CD4-positive, alpha-beta memory T cell (primary cell): ENCODE data around the gene GRIK4. TPM values are rescaled to one million over a fixed set of nuclear protein-coding genes. Genes with fewer than 3 reads are reported as not detected.
"Not testable (repeated sequence)": the region's sequence is repeated elsewhere in the genome, so short reads cannot be mapped to it uniquely, and the experiment has no call there.

Experiments
- CTCF ChIA-PET: fragments of 350-600 bp; sonication (Branson Sonifier 250); formaldehyde crosslinking; loops from one replicate; lab custom pipeline; 2021; ENCODE audit warnings: inconsistent platforms; ENCODE audit not compliant: partially characterized antibody; lab: Charles Lee
- POLR2A ChIA-PET: fragments of 350-600 bp; sonication (Branson Sonifier 250); formaldehyde crosslinking; loops from one replicate; lab custom pipeline; 2021; ENCODE audit not compliant: partially characterized antibody; lab: Charles Lee
- DNase-seq, 5 donors: peaks; one replicate each; pipeline versions ENCODE4 v3.0.0 to v3.0.0-alpha.2; 2020 to 2022; ENCODE audit warnings: mixed read lengths in 1 of 5
- H3K27ac ChIP-seq: one replicate; pipeline ENCODE4 v1.7.0; 2013; ENCODE audit warnings: low read depth, low read length
- H3K27me3 ChIP-seq: 2 replicates; pipeline ENCODE4 v1.7.0; 2013; ENCODE audit warnings: mild to moderate bottlenecking, low read length, moderate library complexity; ENCODE audit not compliant: insufficient read depth
- H3K36me3 ChIP-seq: 2 replicates; pipeline ENCODE4 v1.7.0; 2013; ENCODE audit warnings: mild to moderate bottlenecking, low read length, moderate library complexity; ENCODE audit not compliant: insufficient read depth
- H3K4me1 ChIP-seq: 2 replicates; pipeline ENCODE4 v1.7.0; 2013; ENCODE audit warnings: mild to moderate bottlenecking, low read length, moderate library complexity; ENCODE audit not compliant: insufficient read depth
- H3K4me3 ChIP-seq, 2 donors: one replicate each; pipeline ENCODE4 v1.7.0; 2013; ENCODE audit warnings: low read length in 2 of 2, mild to moderate bottlenecking in 1 of 2
- H3K9me3 ChIP-seq, 2 donors: one replicate each; pipeline ENCODE4 v1.7.0; 2013; ENCODE audit warnings: low read length in 2 of 2, control low read depth in 1 of 2; ENCODE audit not compliant: control insufficient read depth in 1 of 2
- H3K27ac Mint-ChIP-seq, 7 donors: one replicate each; pipeline ENCODE4 v1.8.0; 2020 to 2021; ENCODE audit warnings: mixed read lengths in 7 of 7, mild to moderate bottlenecking in 6 of 7, inconsistent platforms in 3 of 7, moderate library complexity in 3 of 7
- H3K27me3 Mint-ChIP-seq, 2 donors: one replicate each; pipeline ENCODE4 v1.8.0; 2020 to 2021; ENCODE audit warnings: mixed read lengths in 2 of 2
- H3K36me3 Mint-ChIP-seq, 2 donors: one replicate each; pipeline ENCODE4 v1.8.0; 2020 to 2021; ENCODE audit warnings: mixed read lengths in 2 of 2, inconsistent platforms in 1 of 2, mild to moderate bottlenecking in 1 of 2
- H3K4me1 Mint-ChIP-seq, 4 donors: one replicate each; pipeline ENCODE4 v1.8.0; 2020 to 2021; ENCODE audit warnings: mixed read lengths in 4 of 4, mild to moderate bottlenecking in 1 of 4
- H3K4me3 Mint-ChIP-seq, 8 donors: one replicate each; pipeline ENCODE4 v1.8.0; 2020 to 2021; ENCODE audit warnings: mixed read lengths in 8 of 8, mild to moderate bottlenecking in 7 of 8, moderate library complexity in 6 of 8, inconsistent platforms in 3 of 8
- H3K9me3 Mint-ChIP-seq, 8 donors: one replicate each; pipeline ENCODE4 v1.8.0; 2020 to 2021; ENCODE audit warnings: mixed read lengths in 8 of 8, mild to moderate bottlenecking in 5 of 8, inconsistent platforms in 3 of 8, moderate library complexity in 1 of 8
- intact Hi-C: fragments of 100-400 bp; cut with micrococcal nuclease; formaldehyde crosslinking; loops from one replicate; pipeline ENCODE4 v1.15.1; 2023
- polyA plus RNA-seq, 2 donors: library from polyadenylated mRNA; unstranded; fragments of 300-500 nt; fragmentation: Illumina TruSeq; gene quantifications; one replicate each; pipeline ENCODE4 v1.2.3, GENCODE V29; 2021
- total RNA-seq, 2 experiments: library from RNA; stranded (reverse); gene quantifications; one replicate each; pipeline ENCODE4 v1.2.3, GENCODE V29; 2021

GRIK4 gene
- total and polyA plus RNA-seq, 4 experiments from 2014 or later = 0.06 TPM; not detected in 3

GRCh38 chr11:120751550-120751949 is 240.0 kb downstream of the GRIK4 start:
- H3K27me3 Mint-ChIP-seq = peaks cover 2 to 6% of the 10 kb centered on the region in 2 donors
- POLR2A ChIA-PET = no interaction called here
- H3K27ac Mint-ChIP-seq = no peak overlapping the region

DNA sequence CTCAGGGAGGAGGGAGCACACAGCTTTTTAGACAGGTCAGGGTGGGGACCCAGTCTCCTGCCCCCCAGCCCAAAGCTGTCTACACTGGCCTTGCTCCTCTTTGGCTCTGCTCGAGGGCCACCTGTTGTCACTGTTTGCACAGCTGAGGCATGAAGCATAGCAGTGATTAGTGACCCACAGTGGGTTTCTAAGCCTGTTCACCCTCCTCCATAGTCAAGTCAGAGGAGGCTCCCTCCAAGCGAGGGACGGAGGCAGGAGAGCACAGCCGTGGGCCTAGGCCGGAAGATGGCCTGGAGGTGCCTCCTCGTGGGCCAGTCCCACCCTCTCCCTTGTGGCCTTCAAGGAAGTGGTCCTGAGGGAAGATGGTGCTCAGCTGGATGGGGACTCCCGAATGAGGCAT is 241.1 kb downstream of the GRIK4 start:
- Histone ChIP-seq H3K4me3 (no peak overlapping the region), H3K36me3 (no peaks in the 10 kb centered on the region), H3K4me1 (no peaks in the 10 kb centered on the region), H3K27me3 (no peaks in the 10 kb centered on the region), H3K9me3 (no peaks in the 10 kb centered on the region), H3K27ac (no peak overlapping the region)
- Mint-ChIP-seq H3K27me3 (peaks cover 2 to 6% of the 10 kb centered on the region in 2 donors), H3K36me3 (no peaks in the 10 kb centered on the region), H3K4me1 (no peaks in the 10 kb centered on the region), H3K4me3 (no peak overlapping the region), H3K9me3 (peaks cover 0 to 1% (median 0%) of the 10 kb centered on the region in 8 donors), H3K27ac (no peak overlapping the region)
- DNase-seq = no peak
- intact Hi-C loops = no loop called here
- ChIA-PET CTCF (no interaction called here), POLR2A (no interaction called here)

More at GRCh38 chr11:120751550-120751949, 240.0 kb downstream of the GRIK4 start:
- peaks cover 0 to 1% (median 0%) of the 10 kb centered on the region in 8 donors for H3K9me3 Mint-ChIP-seq
- H3K27ac ChIP-seq = no peak overlapping the region
- intact Hi-C loops = no loop called here
- DNase-seq = no peak
- H3K4me3 ChIP-seq = no peak overlapping the region
- no peaks in the 10 kb centered on the region for H3K27me3 ChIP-seq
- CTCF ChIA-PET = no interaction called here
- no peaks in the 10 kb centered on the region for H3K36me3 Mint-ChIP-seq
- no peak overlapping the region for H3K4me3 Mint-ChIP-seq
- H3K36me3 ChIP-seq = no peaks in the 10 kb centered on the region
- H3K4me1 Mint-ChIP-seq = no peaks in the 10 kb centered on the region
- no peaks in the 10 kb centered on the region for H3K4me1 ChIP-seq
- H3K9me3 ChIP-seq = no peaks in the 10 kb centered on the region

GRCh38 chr11:120756931-120757330 is 245.4 kb downstream of the GRIK4 start:
- H3K4me1 Mint-ChIP-seq = no peaks in the 10 kb centered on the region
- CTCF ChIA-PET = no interaction called here
- intact Hi-C loops = no loop called here
- H3K36me3 Mint-ChIP-seq = no peaks in the 10 kb centered on the region
- peaks cover 0 to 1% (median 0%) of the 10 kb centered on the region in 8 donors for H3K9me3 Mint-ChIP-seq
- Histone ChIP-seq H3K27me3 (no peaks in the 10 kb centered on the region), H3K4me3 (no peak overlapping the region), H3K27ac (no peak overlapping the region), H3K36me3 (no peaks in the 10 kb centered on the region), H3K4me1 (no peaks in the 10 kb centered on the region), H3K9me3 (no peaks in the 10 kb centered on the region)
- POLR2A ChIA-PET = no interaction called here
- H3K4me3 Mint-ChIP-seq = no peak overlapping the region
- peaks cover 2 to 3% of the 10 kb centered on the region in 2 donors for H3K27me3 Mint-ChIP-seq
- H3K27ac Mint-ChIP-seq = no peak overlapping the region
- no peak for DNase-seq

- Histone ChIP-seq H3K9me3 (no peaks in the 10 kb centered on the region), H3K27me3 (no peaks in the 10 kb centered on the region), H3K27ac (no peak overlapping the region), H3K4me3 (no peak overlapping the region), H3K4me1 (no peaks in the 10 kb centered on the region), H3K36me3 (no peaks in the 10 kb centered on the region)
- H3K4me3 Mint-ChIP-seq = no peak overlapping the region
- intact Hi-C loops = no loop called here
- ChIA-PET CTCF (no interaction called here), POLR2A (no interaction called here)
- H3K9me3 Mint-ChIP-seq = peaks cover 0 to 5% (median 0%) of the 10 kb centered on the region in 8 donors
- DNase-seq = no peak
- H3K27ac Mint-ChIP-seq = no peak overlapping the region
- no peaks in the 10 kb centered on the region for H3K36me3 Mint-ChIP-seq
- H3K4me1 Mint-ChIP-seq = no peaks in the 10 kb centered on the region
- H3K27me3 Mint-ChIP-seq = peaks cover 2 to 6% of the 10 kb centered on the region in 2 donors
Measured at GRCh38 chr11:120759046-120759445, 247.5 kb downstream of the GRIK4 start.

DNA sequence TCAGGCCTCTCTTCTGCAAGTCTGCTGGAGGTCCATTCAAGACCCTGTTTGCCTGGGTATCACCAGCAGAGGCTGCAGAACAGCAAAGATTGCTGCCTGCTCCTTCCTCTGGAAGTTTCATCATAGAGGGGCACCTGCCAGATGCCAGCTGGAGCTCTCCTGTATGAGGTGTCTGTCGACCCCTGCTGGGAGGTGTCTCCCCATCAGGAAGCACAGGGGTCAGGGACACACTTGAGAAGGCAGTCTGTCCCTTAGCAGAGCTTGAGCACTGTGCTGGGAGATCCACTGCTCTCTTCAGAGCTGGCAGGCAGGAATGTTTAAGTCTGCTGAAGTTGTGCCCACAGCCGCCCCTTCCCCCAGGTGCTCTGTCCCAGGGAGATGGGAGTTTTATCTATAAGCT is 254.2 kb downstream of the GRIK4 start:
- H3K36me3 ChIP-seq, intact Hi-C loops, CTCF ChIA-PET, DNase-seq, H3K27me3 ChIP-seq, H3K27ac ChIP-seq, H3K27ac Mint-ChIP-seq, H3K4me1 ChIP-seq, H3K4me3 Mint-ChIP-seq, POLR2A ChIA-PET, H3K9me3 ChIP-seq, H3K36me3 Mint-ChIP-seq, H3K4me3 ChIP-seq, H3K4me1 Mint-ChIP-seq: not testable (repeated sequence)
- Mint-ChIP-seq H3K27me3 (peaks cover 22 to 28% of the 10 kb centered on the region in 2 donors), H3K9me3 (peaks cover 0 to 26% (median 15%) of the 10 kb centered on the region in 8 donors)

DNA sequence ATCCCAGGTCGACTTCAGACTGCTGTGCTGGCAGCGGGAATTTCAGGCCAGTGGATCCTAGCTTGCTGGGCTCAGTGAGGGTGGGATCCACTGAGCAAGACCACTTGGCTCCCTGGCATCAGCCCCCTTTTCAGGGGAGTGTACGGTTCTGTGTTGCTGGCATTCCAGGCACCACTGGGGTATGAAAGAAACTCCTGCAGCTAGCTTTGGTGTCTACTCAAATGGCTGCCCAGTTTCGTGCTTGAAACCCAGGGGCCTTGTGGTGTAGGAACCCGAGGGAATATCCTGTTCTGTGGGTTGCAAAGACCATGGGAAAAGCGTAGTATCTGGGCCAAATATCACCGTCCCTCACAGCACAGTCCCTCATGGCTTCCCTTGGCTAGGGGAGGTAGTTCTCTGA is 254.8 kb downstream of the GRIK4 start:
- CTCF ChIA-PET = no interaction called here
- Mint-ChIP-seq H3K9me3 (peaks cover 0 to 26% (median 15%) of the 10 kb centered on the region in 8 donors), H3K4me1 (no peaks in the 10 kb centered on the region), H3K27me3 (peaks cover 23 to 28% of the 10 kb centered on the region in 2 donors), H3K36me3 (no peaks in the 10 kb centered on the region), H3K27ac (no peak overlapping the region), H3K4me3 (no peak overlapping the region)
- H3K4me3 ChIP-seq = no peak overlapping the region
- POLR2A ChIA-PET = no interaction called here
- intact Hi-C loops = no loop called here
- DNase-seq = no peak
- H3K4me1 ChIP-seq = no peaks in the 10 kb centered on the region
- no peaks in the 10 kb centered on the region for H3K27me3 ChIP-seq
- no peaks in the 10 kb centered on the region for H3K36me3 ChIP-seq
- H3K27ac ChIP-seq = no peak overlapping the region
- H3K9me3 ChIP-seq = no peaks in the 10 kb centered on the region

DNA sequence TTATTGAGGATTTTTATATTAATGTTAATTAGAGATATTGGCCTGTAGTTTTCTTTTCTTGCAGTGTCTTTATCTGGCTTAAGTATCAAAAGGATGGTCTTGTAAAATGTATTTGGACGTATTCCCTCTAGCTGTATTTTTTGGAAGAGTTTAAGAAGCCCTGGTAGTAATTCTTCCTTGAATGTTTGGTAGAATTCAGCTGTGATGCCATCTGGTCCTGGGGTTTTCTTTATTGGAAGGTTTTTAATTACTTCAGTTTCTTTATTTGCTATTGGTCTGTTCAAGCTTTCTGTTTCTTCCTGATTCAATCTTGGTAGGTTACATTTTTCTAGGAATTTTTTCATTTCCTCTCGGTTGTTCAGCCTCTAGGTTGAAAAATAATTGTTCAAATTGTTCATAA is 257.4 kb downstream of the GRIK4 start:
- Histone ChIP-seq H3K9me3 (no peaks in the 10 kb centered on the region), H3K27me3 (no peaks in the 10 kb centered on the region), H3K4me1 (no peaks in the 10 kb centered on the region), H3K36me3 (no peaks in the 10 kb centered on the region), H3K4me3 (no peak overlapping the region), H3K27ac (no peak overlapping the region)
- CTCF ChIA-PET = no interaction called here
- intact Hi-C loops = no loop called here
- no peak overlapping the region for H3K27ac Mint-ChIP-seq
- no peaks in the 10 kb centered on the region for H3K36me3 Mint-ChIP-seq
- no peak for DNase-seq
- POLR2A ChIA-PET = no interaction called here
- peaks cover 0 to 24% (median 15%) of the 10 kb centered on the region in 8 donors for H3K9me3 Mint-ChIP-seq
- no peak overlapping the region for H3K4me3 Mint-ChIP-seq
- peaks cover 27 to 29% of the 10 kb centered on the region in 2 donors for H3K27me3 Mint-ChIP-seq
- no peaks in the 10 kb centered on the region for H3K4me1 Mint-ChIP-seq

- Histone ChIP-seq H3K4me3 (no peak overlapping the region), H3K36me3 (no peaks in the 10 kb centered on the region), H3K9me3 (no peaks in the 10 kb centered on the region), H3K4me1 (no peaks in the 10 kb centered on the region), H3K27me3 (no peaks in the 10 kb centered on the region), H3K27ac (no peak overlapping the region)
- Mint-ChIP-seq H3K4me1 (no peaks in the 10 kb centered on the region), H3K36me3 (no peaks in the 10 kb centered on the region), H3K9me3 (peaks cover 0 to 24% (median 15%) of the 10 kb centered on the region in 8 donors), H3K27ac (no peak overlapping the region), H3K27me3 (peaks cover 23 to 24% of the 10 kb centered on the region in 2 donors), H3K4me3 (no peak overlapping the region)
- intact Hi-C loops = no loop called here
- CTCF ChIA-PET = no interaction called here
- DNase-seq = no peak
- POLR2A ChIA-PET = no interaction called here
Measured at GRCh38 chr11:120769906-120770305, 258.4 kb downstream of the GRIK4 start.
